WERI-Rb-1 (cell line): ENCODE data around the gene JKAMP.

ENCODE experiments used
- DNase-seq: peaks from one replicate; pipeline ENCODE4 v3.0.0-alpha.2; 2020
- H3K27ac ChIP-seq: fragments of 250-450 bp; sonication (Bioruptor Pico); 2 replicates; pipeline ENCODE4 v1.5.1; 2020; ENCODE audit warnings: mild to moderate bottlenecking, moderate library complexity
- H3K27me3 ChIP-seq: fragments of 250-450 bp; sonication (Bioruptor Pico); 2 replicates; pipeline ENCODE4 v1.5.1; 2021; ENCODE audit warnings: mild to moderate bottlenecking, low read depth, moderate library complexity; ENCODE audit not compliant: insufficient read depth, severe bottlenecking
- H3K36me3 ChIP-seq: fragments of 250-450 bp; sonication (Bioruptor Pico); 2 replicates; pipeline ENCODE4 v1.5.1; 2020; ENCODE audit warnings: mild to moderate bottlenecking, moderate library complexity
- H3K4me3 ChIP-seq: 2 replicates; pipeline ENCODE4 v1.5.1; 2011; ENCODE audit warnings: low read depth, mild to moderate bottlenecking, control low read depth, low read length
- H3K9me3 ChIP-seq: fragments of 250-450 bp; sonication (Bioruptor Pico); 2 replicates; pipeline ENCODE4 v1.5.1; 2021; ENCODE audit warnings: mild to moderate bottlenecking, moderate library complexity; ENCODE audit not compliant: severe bottlenecking
- CTCF ChIP-seq: IDR thresholded peaks from 2 replicates; pipeline ENCODE4 v1.5.1; 2011; ENCODE audit warnings: low read depth, mild to moderate bottlenecking, control low read depth, inconsistent platforms, low read length

The JKAMP gene

DNA sequence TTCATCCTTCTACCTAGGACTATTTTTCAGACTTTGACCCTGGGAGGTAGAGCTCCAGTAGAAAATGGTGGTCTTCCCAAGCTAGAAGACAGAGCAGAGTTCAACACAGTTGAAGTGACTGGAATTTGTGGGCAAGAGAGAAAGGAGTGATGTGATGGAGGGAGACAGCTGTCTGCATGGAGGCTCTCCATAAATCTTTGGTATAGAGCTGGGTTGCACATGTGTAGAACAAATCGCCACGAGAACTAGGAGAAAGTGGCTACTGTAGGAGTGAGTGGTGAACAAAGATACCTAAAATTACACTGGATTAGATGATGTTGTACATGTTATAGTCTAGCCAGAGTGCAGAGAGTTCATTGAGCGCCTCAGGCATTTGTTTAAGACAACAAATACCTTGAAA is 33.6 kb upstream of the JKAMP start:
- TF ChIP-seq CTCF: no peak
- Histone ChIP-seq H3K4me3 (no peak overlapping the region), H3K36me3 (peaks cover 3% of the 10 kb centered on the region), H3K27ac (no peak overlapping the region), H3K27me3 (no peaks in the 10 kb centered on the region), H3K9me3 (no peaks in the 10 kb centered on the region)
- no peak for DNase-seq

GRCh38 chr14:59451849-59452248 is 32.5 kb upstream of the JKAMP start:
- peaks cover 3% of the 10 kb centered on the region for H3K36me3 ChIP-seq
- no peaks in the 10 kb centered on the region for H3K27me3 ChIP-seq
- no peak overlapping the region for H3K4me3 ChIP-seq
- no peak overlapping the region for H3K27ac ChIP-seq
- DNase-seq: no peak
- H3K9me3 ChIP-seq: no peaks in the 10 kb centered on the region
- TF ChIP-seq CTCF: no peak

GRCh38 chr14:59454139-59454538 is 30.2 kb upstream of the JKAMP start:
- no peak for DNase-seq
- no peak for TF ChIP-seq CTCF
- H3K36me3 ChIP-seq: peaks cover 3% of the 10 kb centered on the region
- no peaks in the 10 kb centered on the region for H3K9me3 ChIP-seq
- no peak overlapping the region for H3K27ac ChIP-seq
- no peak overlapping the region for H3K4me3 ChIP-seq
- H3K27me3 ChIP-seq: no peaks in the 10 kb centered on the region

DNA sequence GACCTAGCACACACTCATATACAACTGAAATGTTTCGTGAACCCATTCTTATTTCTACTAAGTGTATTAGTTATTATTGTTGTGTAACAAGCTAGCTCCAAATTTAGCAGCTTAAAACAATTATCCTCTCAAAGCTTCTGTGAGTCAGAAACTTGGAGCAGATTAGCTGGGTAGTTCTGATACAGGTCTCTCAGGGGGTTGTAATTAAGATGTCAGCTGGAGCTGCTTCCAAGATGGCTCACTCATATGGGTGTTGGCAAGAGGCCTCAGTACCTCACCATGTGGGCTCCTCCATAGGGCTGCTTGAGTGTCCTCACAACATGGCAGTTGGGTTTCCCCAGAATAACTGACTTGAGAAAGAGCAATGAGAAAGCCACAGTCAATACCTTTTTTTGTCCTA is 28.9 kb upstream of the JKAMP start:
- Histone ChIP-seq H3K4me3 (no peak overlapping the region), H3K27ac (no peak overlapping the region), H3K27me3 (no peaks in the 10 kb centered on the region), H3K9me3 (no peaks in the 10 kb centered on the region), H3K36me3 (peaks cover 7% of the 10 kb centered on the region)
- no peak for TF ChIP-seq CTCF
- DNase-seq: no peak

DNA sequence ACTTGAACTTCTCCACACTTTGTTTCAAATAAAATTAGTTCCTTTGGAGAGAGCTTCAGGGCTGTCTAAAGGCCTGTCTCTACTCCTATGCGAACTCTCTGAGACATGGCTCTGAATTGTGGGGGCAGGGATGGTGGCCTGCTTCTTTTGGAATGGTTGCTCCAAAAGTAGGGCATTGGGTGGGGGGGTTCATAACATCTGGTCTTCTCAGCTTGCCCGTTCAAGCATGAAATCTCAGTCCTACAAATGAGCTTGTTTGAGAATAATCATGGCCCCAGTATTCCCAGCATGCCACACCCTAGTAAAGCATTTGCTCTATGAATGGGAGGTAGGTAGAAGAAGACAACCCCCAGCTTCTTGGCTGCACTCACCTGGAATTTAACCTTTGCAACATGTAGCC is 25.8 kb upstream of the JKAMP start:
- Histone ChIP-seq H3K27me3 (no peaks in the 10 kb centered on the region), H3K4me3 (no peak overlapping the region), H3K36me3 (peaks cover 11% of the 10 kb centered on the region), H3K27ac (no peak overlapping the region), H3K9me3 (no peaks in the 10 kb centered on the region)
- no peak for DNase-seq
- TF ChIP-seq CTCF: no peak

DNA sequence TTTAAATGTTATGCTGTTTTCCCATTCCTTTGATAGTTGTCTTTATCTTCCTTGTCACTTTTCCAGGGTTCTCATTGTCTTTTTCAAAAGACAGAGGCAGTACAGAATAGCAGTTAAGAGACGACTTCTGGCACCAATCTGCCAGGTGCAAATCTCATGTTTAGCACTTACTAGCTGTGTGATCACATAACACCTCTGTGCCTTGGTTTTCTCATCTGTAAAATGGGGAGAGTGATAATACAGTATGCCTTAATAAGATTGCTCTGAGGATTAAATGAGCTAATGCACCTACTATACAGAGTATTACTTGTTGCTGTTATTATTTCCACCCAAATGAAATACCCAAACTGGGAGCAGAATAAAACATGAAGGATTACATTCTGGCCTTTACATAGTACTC is 23.9 kb upstream of the JKAMP start:
- peaks cover 15% of the 10 kb centered on the region for H3K36me3 ChIP-seq
- H3K27ac ChIP-seq: no peak overlapping the region
- TF ChIP-seq CTCF: no peak
- no peak for DNase-seq
- H3K9me3 ChIP-seq: no peaks in the 10 kb centered on the region
- H3K27me3 ChIP-seq: no peaks in the 10 kb centered on the region
- no peak overlapping the region for H3K4me3 ChIP-seq
